Hepatocyte (in vitro differentiated cells): ENCODE results near the gene ZFYVE26. TPM values are rescaled to one million over a fixed set of nuclear protein-coding genes. Genes with fewer than 3 reads are reported as not detected.
"Not testable (repeated sequence)": the region's sequence is repeated elsewhere in the genome, so short reads cannot be mapped to it uniquely, and the experiment has no call there.

ENCODE experiments used
- DNase-seq: peaks from one replicate; pipeline ENCODE4 v3.0.0-alpha.2; 2016; ENCODE audit warnings: low spot score
- H2AFZ ChIP-seq: fragments of 200-600 bp; sonication (generic); 2 replicates; pipeline ENCODE4 v1.6.0; 2016; ENCODE audit warnings: antibody characterized with exemption, mild to moderate bottlenecking
- H3K27ac ChIP-seq: fragments of 200-600 bp; sonication (generic); 2 replicates; pipeline ENCODE4 v1.5.1; 2016; ENCODE audit warnings: mild to moderate bottlenecking
- H3K27me3 ChIP-seq: fragments of 200-600 bp; sonication (generic); 2 replicates; pipeline ENCODE4 v1.6.1; 2016
- H3K36me3 ChIP-seq: fragments of 200-600 bp; sonication (generic); replicated peaks from 2 replicates; pipeline ENCODE4 v1.5.1; 2016; ENCODE audit warnings: low read depth; ENCODE audit not compliant: insufficient read depth
- H3K4me1 ChIP-seq: fragments of 200-600 bp; sonication (generic); 2 replicates; pipeline ENCODE4 v1.5.1; 2016; ENCODE audit warnings: mild to moderate bottlenecking, moderate library complexity; ENCODE audit not compliant: insufficient read depth
- H3K4me2 ChIP-seq: fragments of 200-600 bp; sonication (generic); 2 replicates; pipeline ENCODE4 v1.6.0; 2016
- H3K4me3 ChIP-seq: fragments of 200-600 bp; sonication (generic); 2 replicates; pipeline ENCODE4 v1.5.1; 2016; ENCODE audit warnings: mild to moderate bottlenecking
- H3K79me2 ChIP-seq: fragments of 200-600 bp; sonication (generic); 2 replicates; pipeline ENCODE4 v1.6.0; 2017; ENCODE audit warnings: mild to moderate bottlenecking
- H3K9me2 ChIP-seq: fragments of 200-600 bp; sonication (generic); replicated peaks from 2 replicates; pipeline ENCODE4 v1.6.0; 2017; ENCODE audit warnings: mild to moderate bottlenecking; ENCODE audit not compliant: insufficient read depth
- H3K9me3 ChIP-seq: fragments of 200-600 bp; sonication (generic); 2 replicates; pipeline ENCODE4 v1.5.1; 2016; ENCODE audit warnings: low read depth, mild to moderate bottlenecking
- H4K20me1 ChIP-seq: fragments of 200-600 bp; sonication (generic); 2 replicates; pipeline ENCODE4 v1.6.0; 2016; ENCODE audit warnings: mild to moderate bottlenecking; ENCODE audit not compliant: insufficient read depth, poor library complexity, severe bottlenecking
- EZH2 ChIP-seq: fragments of 200-600 bp; sonication (generic); IDR thresholded peaks from 2 replicates; pipeline ENCODE4 v1.6.1; 2016; ENCODE audit warnings: antibody characterized with exemption, mild to moderate bottlenecking, borderline replicate concordance
- EZH2phosphoT487 ChIP-seq: fragments of 200-600 bp; sonication (generic); IDR thresholded peaks from one replicate; pipeline ENCODE4 v1.6.1; 2018; ENCODE audit warnings: antibody characterized with exemption, mild to moderate bottlenecking, low read depth, moderate library complexity; ENCODE audit not compliant: unreplicated experiment, severe bottlenecking
- WGBS: methylation state at CpG from one replicate; pipeline ENCODE4 v1.1.6; 2016; ENCODE audit warnings: low lambda C conversion rate; ENCODE audit errors: missing lambda C conversion rate; 5-methylcytosine and 5-hydroxymethylcytosine counted together
- polyA plus RNA-seq: library from polyadenylated mRNA; unstranded; fragments of >200 nt; fragmentation: Nextera tagmentation; extraction: Ambion mirVana; gene quantifications from 2 replicates; pipeline ENCODE4 v1.2.1, GENCODE V29; 2016
- total RNA-seq: library from RNA; depleted of rRNA; stranded (reverse); fragments of >200 nt; gene quantifications from 2 replicates; pipeline ENCODE4 v1.2.3, GENCODE V29; 2014
- TF ChIP-seq, protein P1 (sequence below): fragments of 200-600 bp; sonication (generic); IDR thresholded peaks from 2 replicates; pipeline ENCODE4 v1.5.1; 2016; ENCODE audit warnings: antibody characterized with exemption, mild to moderate bottlenecking; ENCODE audit not compliant: poor library complexity

The ZFYVE26 gene
- total and polyA plus RNA-seq, 2 experiments from 2014 or later, result 5.5 to 32.3 TPM

DNA sequence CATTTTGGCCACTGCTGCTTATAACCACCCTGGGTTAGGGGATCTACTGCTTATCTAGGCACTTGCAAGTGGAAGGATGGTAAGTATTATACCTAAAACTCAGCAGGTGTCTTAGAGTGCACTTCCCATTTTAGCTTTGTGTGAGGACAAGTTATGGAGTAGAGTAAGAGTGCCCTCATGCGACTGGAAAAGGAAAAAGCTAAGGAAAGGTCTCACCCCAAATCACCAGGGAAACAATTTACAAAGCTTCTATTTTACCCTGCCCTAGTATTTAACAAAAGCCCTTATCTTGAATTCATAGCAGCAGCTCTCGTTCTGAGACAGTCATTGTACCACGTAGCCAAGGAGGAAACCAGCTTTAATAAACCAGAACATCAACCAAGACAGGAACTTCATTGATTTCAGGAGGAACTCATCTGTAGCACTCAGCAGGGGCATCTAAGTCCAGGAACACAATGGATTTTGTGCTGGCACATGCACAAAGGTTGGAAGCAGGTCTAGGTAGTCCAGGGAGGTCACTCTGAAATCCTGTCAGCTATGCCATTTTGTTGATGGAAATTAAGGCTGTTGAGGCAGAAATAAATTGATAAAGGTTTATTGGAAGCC lies 111.8 kb downstream of the ZFYVE26 start:
- Histone ChIP-seq H2AFZ (no peak overlapping the region), H3K4me2 (no peak overlapping the region), H3K36me3 (no peaks in the 10 kb centered on the region), H3K4me1 (peaks cover 1% of the 10 kb centered on the region), H3K79me2 (no peaks in the 10 kb centered on the region), H3K27ac (no peak overlapping the region), H3K9me3 (no peaks in the 10 kb centered on the region), H3K27me3 (no peaks in the 10 kb centered on the region), H3K9me2 (no peaks in the 10 kb centered on the region), H3K4me3 (no peak overlapping the region), H4K20me1 (no peaks in the 10 kb centered on the region)
- peak; percentile 56 for DNase-seq
- WGBS, result 0% methylated on average over 3 of the region's 3 CpGs
- TF ChIP-seq, protein P1, sequence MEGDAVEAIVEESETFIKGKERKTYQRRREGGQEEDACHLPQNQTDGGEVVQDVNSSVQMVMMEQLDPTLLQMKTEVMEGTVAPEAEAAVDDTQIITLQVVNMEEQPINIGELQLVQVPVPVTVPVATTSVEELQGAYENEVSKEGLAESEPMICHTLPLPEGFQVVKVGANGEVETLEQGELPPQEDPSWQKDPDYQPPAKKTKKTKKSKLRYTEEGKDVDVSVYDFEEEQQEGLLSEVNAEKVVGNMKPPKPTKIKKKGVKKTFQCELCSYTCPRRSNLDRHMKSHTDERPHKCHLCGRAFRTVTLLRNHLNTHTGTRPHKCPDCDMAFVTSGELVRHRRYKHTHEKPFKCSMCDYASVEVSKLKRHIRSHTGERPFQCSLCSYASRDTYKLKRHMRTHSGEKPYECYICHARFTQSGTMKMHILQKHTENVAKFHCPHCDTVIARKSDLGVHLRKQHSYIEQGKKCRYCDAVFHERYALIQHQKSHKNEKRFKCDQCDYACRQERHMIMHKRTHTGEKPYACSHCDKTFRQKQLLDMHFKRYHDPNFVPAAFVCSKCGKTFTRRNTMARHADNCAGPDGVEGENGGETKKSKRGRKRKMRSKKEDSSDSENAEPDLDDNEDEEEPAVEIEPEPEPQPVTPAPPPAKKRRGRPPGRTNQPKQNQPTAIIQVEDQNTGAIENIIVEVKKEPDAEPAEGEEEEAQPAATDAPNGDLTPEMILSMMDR, result peak; percentile 73
- no peak for TF ChIP-seq EZH2phosphoT487
- TF ChIP-seq EZH2, result no peak

DNA sequence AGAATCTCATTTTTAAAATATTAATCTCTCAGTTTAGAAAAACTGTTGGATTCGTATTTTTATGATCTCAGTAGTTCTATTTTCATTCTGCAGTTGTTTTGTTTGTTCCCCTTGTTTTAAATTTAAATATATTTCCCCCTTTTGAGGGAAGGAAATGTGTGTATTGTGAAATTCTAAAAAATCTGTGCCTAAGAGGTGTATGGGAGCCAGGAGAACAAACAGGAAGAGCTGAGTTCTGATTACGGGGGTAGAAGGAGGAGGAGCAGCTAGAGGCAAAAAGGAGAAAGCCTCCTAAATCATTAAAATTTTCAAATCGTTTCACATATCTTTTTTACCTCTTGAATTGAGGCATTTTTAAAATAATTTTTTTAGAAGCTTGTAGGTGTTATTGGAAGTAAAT lies 112.4 kb downstream of the ZFYVE26 start:
- Histone ChIP-seq H3K9me2 (no peaks in the 10 kb centered on the region), H3K36me3 (no peaks in the 10 kb centered on the region), H2AFZ (no peak overlapping the region), H3K79me2 (no peaks in the 10 kb centered on the region), H3K4me1 (no peaks in the 10 kb centered on the region), H3K4me2 (no peak overlapping the region), H3K27ac (no peak overlapping the region), H3K27me3 (no peaks in the 10 kb centered on the region), H4K20me1 (no peaks in the 10 kb centered on the region), H3K9me3 (no peaks in the 10 kb centered on the region), H3K4me3 (no peak overlapping the region)
- no peak for TF ChIP-seq EZH2
- TF ChIP-seq, protein P1, result no peak
- TF ChIP-seq EZH2phosphoT487, result no peak
- DNase-seq, result no peak
- 63% methylated on average over 3 of the region's 3 CpGs for WGBS

DNA sequence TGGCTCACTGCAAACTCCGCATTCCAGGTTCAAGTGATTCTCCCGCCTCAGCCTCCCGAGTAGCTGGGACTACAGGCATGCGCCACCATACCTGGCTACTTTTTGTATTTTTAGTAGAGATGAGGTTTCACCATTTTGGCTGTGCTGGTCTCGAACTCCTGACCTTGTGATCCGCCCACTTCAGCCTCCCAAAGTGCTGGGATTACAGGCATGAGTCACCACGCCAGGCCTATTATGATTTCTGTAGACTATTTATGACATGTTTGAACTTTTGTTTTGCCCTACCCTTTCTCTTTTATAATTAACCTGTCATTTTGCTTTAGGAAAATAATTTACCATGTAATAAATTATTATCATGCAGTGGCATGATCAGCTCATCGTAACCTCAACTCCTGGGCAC lies 114.9 kb downstream of the ZFYVE26 start, which contains the start of gene RDH12:
TSS of gene RDH12 (plus strand) at position 395 of the 400 bp plus-strand sequence. CDS start 20,757 bp downstream, outside the sequence.
- DNase-seq, H3K36me3 ChIP-seq, H3K9me2 ChIP-seq, H3K79me2 ChIP-seq, H3K4me2 ChIP-seq, H3K4me1 ChIP-seq, H3K27ac ChIP-seq, H2AFZ ChIP-seq, H3K27me3 ChIP-seq, H3K4me3 ChIP-seq, H3K9me3 ChIP-seq, H4K20me1 ChIP-seq: not testable (repeated sequence)
- 86% methylated on average over 8 of the region's 8 CpGs for WGBS

DNA sequence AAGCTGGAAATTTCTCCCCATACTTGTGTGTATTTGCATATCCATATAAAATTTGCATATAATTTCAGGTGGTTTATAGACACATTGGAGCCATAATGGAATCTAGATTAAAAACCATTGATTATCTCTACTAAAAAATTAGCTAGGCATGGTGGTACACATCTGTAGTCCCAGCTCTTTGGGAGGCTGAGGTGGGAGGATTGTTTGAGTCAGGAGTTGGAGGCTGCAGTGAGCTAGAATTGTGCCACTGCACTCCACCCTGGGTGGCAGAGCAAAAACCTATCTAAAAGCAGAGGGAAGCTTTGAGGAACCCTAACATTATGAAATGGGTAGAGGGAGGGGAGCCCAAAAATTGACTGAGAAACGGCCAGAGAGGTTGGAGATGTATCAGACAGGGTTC lies 118.2 kb downstream of the ZFYVE26 start:
- H3K4me2 ChIP-seq, result no peak overlapping the region

More for the DNA sequence above, 118.2 kb downstream of the ZFYVE26 start:
- peaks cover 5% of the 10 kb centered on the region for H4K20me1 ChIP-seq
- H3K36me3 ChIP-seq, result no peaks in the 10 kb centered on the region
- H3K27ac ChIP-seq, result no peak overlapping the region
- no peak overlapping the region for H2AFZ ChIP-seq
- H3K9me2 ChIP-seq, result no peaks in the 10 kb centered on the region
- no peak overlapping the region for H3K4me3 ChIP-seq
- H3K4me1 ChIP-seq, result peaks cover 12% of the 10 kb centered on the region
- H3K9me3 ChIP-seq, result no peaks in the 10 kb centered on the region
- 82% methylated on average over 1 of the region's 1 CpG for WGBS
- no peaks in the 10 kb centered on the region for H3K27me3 ChIP-seq
- TF ChIP-seq EZH2 (no peak), EZH2phosphoT487 (no peak)
- TF ChIP-seq, protein P1, result no peak
- H3K79me2 ChIP-seq, result peaks cover 11% of the 10 kb centered on the region
- no peak for DNase-seq
